Suprapubic skin (tissue), 4 donors: Measurements from ENCODE around the gene TRIL. TPM values are rescaled to one million over a fixed set of nuclear protein-coding genes. Genes with fewer than 3 reads are reported as not detected.
A peak's percentile ranks its signal among the peaks of the same experiment; 100 is the strongest.

ENCODE experiments used
- DNase-seq, 2 donors: peaks; one replicate each; pipeline ENCODE4 v3.0.0-alpha.2; 2019; ENCODE audit warnings: low spot score in 2 of 2
- H3K27ac ChIP-seq: fragments of 200-600 bp; sonication (generic); one replicate; pipeline ENCODE4 v1.5.1; 2019
- H3K27me3 ChIP-seq: fragments of 200-600 bp; sonication (generic); one replicate; pipeline ENCODE4 v1.5.1; 2019
- H3K36me3 ChIP-seq: fragments of 200-600 bp; sonication (generic); one replicate; pipeline ENCODE4 v1.5.1; 2019
- H3K4me1 ChIP-seq: fragments of 200-600 bp; sonication (generic); one replicate; pipeline ENCODE4 v1.5.1; 2019
- H3K4me3 ChIP-seq: fragments of 200-600 bp; sonication (generic); one replicate; pipeline ENCODE4 v1.5.1; 2019; ENCODE audit warnings: mild to moderate bottlenecking
- H3K9me3 ChIP-seq: fragments of 200-600 bp; sonication (generic); one replicate; pipeline ENCODE4 v1.5.1; 2019
- CTCF ChIP-seq, 2 donors: fragments of 200-600 bp in 1 of 2; fragments of 450-650 bp in 1 of 2; sonication (generic) in 1 of 2; IDR thresholded peaks; one replicate each; pipeline ENCODE4 v1.5.1; 2016 to 2019; ENCODE audit warnings: antibody characterized with exemption in 2 of 2, mild to moderate bottlenecking in 1 of 2, moderate library complexity in 1 of 2
- EP300 ChIP-seq: sonication (generic); formaldehyde crosslinking; IDR thresholded peaks from one replicate; pipeline ENCODE4 v1.6.1; 2017; ENCODE audit warnings: antibody characterized with exemption
- POLR2A ChIP-seq, 2 donors: fragments of 450-650 bp; IDR thresholded peaks; one replicate each; pipeline ENCODE4 v1.6.1; 2017; ENCODE audit warnings: antibody characterized with exemption in 2 of 2, mild to moderate bottlenecking in 2 of 2, moderate library complexity in 2 of 2
- POLR2AphosphoS5 ChIP-seq, 3 donors: sonication (generic); formaldehyde crosslinking; IDR thresholded peaks; one replicate each; pipeline ENCODE4 v1.6.1; 2017; ENCODE audit warnings: antibody characterized with exemption in 3 of 3
- WGBS: methylation state at CpG from one replicate; pipeline ENCODE4 v1.1.5; 2018; 5-methylcytosine and 5-hydroxymethylcytosine counted together
- total RNA-seq, 4 donors: library from RNA; depleted of rRNA; stranded (reverse); fragments of >200 nt; gene quantifications; one replicate each; pipeline ENCODE4 v1.1.0, GENCODE V29; 2016

The TRIL gene
- total RNA-seq, 4 donors from 2014 or later, result 1.4 to 6.0 (median 2.9) TPM

- 90% methylated on average over 6 of the region's 6 CpGs for WGBS
Measured at GRCh38 chr7:28920424-28920823, 37.7 kb downstream of the TRIL start.

GRCh38 chr7:28919510-28919909, 38.6 kb downstream of the TRIL start:
- H3K9me3 ChIP-seq, result no peaks in the 10 kb centered on the region
- no peak overlapping the region for H3K4me3 ChIP-seq
- no peaks in the 10 kb centered on the region for H3K27me3 ChIP-seq
- no peaks in the 10 kb centered on the region for H3K36me3 ChIP-seq
- 73% methylated on average over 9 of the region's 9 CpGs for WGBS
- TF ChIP-seq EP300 (no peak), POLR2A (IDR thresholded peaks at IDR 0.05) (no peak), CTCF (IDR thresholded peaks at IDR 0.05) (no peak), POLR2AphosphoS5 (IDR thresholded peaks at IDR 0.05) (no peak)
- peaks cover 13% of the 10 kb centered on the region for H3K4me1 ChIP-seq
- DNase-seq, result no peak
- no peak overlapping the region for H3K27ac ChIP-seq

More at GRCh38 chr7:28920424-28920823, 37.7 kb downstream of the TRIL start:
- H3K4me1 ChIP-seq, result peaks cover 13% of the 10 kb centered on the region
- H3K27me3 ChIP-seq, result no peaks in the 10 kb centered on the region
- H3K36me3 ChIP-seq, result no peaks in the 10 kb centered on the region
- H3K9me3 ChIP-seq, result no peaks in the 10 kb centered on the region
- DNase-seq, result no peak
- TF ChIP-seq EP300, result no peak
- TF ChIP-seq POLR2A (IDR thresholded peaks at IDR 0.05), result no peak
- TF ChIP-seq POLR2AphosphoS5 (IDR thresholded peaks at IDR 0.05), result no peak
- no peak for TF ChIP-seq CTCF (IDR thresholded peaks at IDR 0.05)
- no peak overlapping the region for H3K27ac ChIP-seq
- H3K4me3 ChIP-seq, result no peak overlapping the region

GRCh38 chr7:28908775-28909174, 49.4 kb downstream of the TRIL start:
- Histone ChIP-seq H3K9me3 (no peaks in the 10 kb centered on the region), H3K27ac (no peak overlapping the region), H3K36me3 (no peaks in the 10 kb centered on the region), H3K4me1 (peaks cover 8% of the 10 kb centered on the region), H3K27me3 (no peaks in the 10 kb centered on the region), H3K4me3 (no peak overlapping the region)
- WGBS, result 77% methylated on average over 5 of the region's 5 CpGs
- DNase-seq, result no peak
- TF ChIP-seq EP300 (no peak), POLR2A (IDR thresholded peaks at IDR 0.05) (no peak), POLR2AphosphoS5 (IDR thresholded peaks at IDR 0.05) (no peak), CTCF (IDR thresholded peaks at IDR 0.05) (no peak)

- Histone ChIP-seq H3K4me1 (peaks cover 10% of the 10 kb centered on the region), H3K36me3 (no peaks in the 10 kb centered on the region), H3K9me3 (no peaks in the 10 kb centered on the region), H3K4me3 (no peak overlapping the region), H3K27ac (no peak overlapping the region), H3K27me3 (no peaks in the 10 kb centered on the region)
- DNase-seq, result no peak
- TF ChIP-seq POLR2A (IDR thresholded peaks at IDR 0.05) (no peak), CTCF (IDR thresholded peaks at IDR 0.05) (no peak), EP300 (no peak), POLR2AphosphoS5 (IDR thresholded peaks at IDR 0.05) (no peak)
- 92% methylated on average over 3 of the region's 3 CpGs for WGBS
Measured at GRCh38 chr7:28905464-28905863, 52.7 kb downstream of the TRIL start.

- WGBS, result 31% methylated on average over 10 of the region's 10 CpGs
- no peak for DNase-seq
- Histone ChIP-seq H3K4me3 (peak overlapping the region; percentile 32), H3K4me1 (peaks cover 10% of the 10 kb centered on the region), H3K36me3 (no peaks in the 10 kb centered on the region), H3K27ac (peak overlapping the region; percentile 30), H3K9me3 (no peaks in the 10 kb centered on the region), H3K27me3 (no peaks in the 10 kb centered on the region)
- TF ChIP-seq POLR2A (IDR thresholded peaks at IDR 0.05) (no peak), CTCF (IDR thresholded peaks at IDR 0.05) (no peak), POLR2AphosphoS5 (IDR thresholded peaks at IDR 0.05) (no peak), EP300 (no peak)
Measured at GRCh38 chr7:28904578-28905048, 53.5 kb downstream of the TRIL start.
